K562 (cell line): ENCODE measurements around the gene LPGAT1. TPM values are rescaled to one million over a fixed set of nuclear protein-coding genes. Genes with fewer than 3 reads are reported as not detected.

ENCODE experiments used
- ATAC-seq: fragments of 200-7000 bp; cut with Tn5 transposase; 3 replicates; pipeline ENCODE4 v1.9.1; 2020; ENCODE audit warnings: moderate library complexity
- BruUV-seq: library from RNA; stranded (reverse); fragments of 400-500 nt; replicated peaks from 2 replicates; lab custom pipeline; 2021; lab: Mats Ljungman, UMichigan
- CTCF ChIA-PET: fragments of 300-600 bp; formaldehyde crosslinking; extraction: SDS; loops from one replicate; lab custom pipeline; 2021; ENCODE audit warnings: low intra/inter-chr PET ratio; lab: Yijun Ruan, JAX
- POLR2A ChIA-PET: fragments of 300-600, 350-650 bp; sonication (Branson Sonifier 250); formaldehyde crosslinking; extraction: SDS; loops from one replicate; lab custom pipeline; 2021; ENCODE audit warnings: antibody characterized with exemption, inconsistent platforms; lab: Yijun Ruan, JAX
- DNase-seq, 4 experiments: peaks; one replicate each; pipeline versions ENCODE4 v3.0.0 to v3.0.0-alpha.2; 2011 to 2018; ENCODE audit warnings: low spot score in 3 of 4, mixed read lengths in 3 of 4; ENCODE audit errors: extremely low read depth in 1 of 4
- FAIRE-seq: peaks from 2 replicates; lab custom pipeline; 2011; peaks lifted over from hg19 to GRCh38; lab: Jason Lieb, UNC
- H2AFZ ChIP-seq: 2 replicates; pipeline ENCODE4 v1.6.0; 2011; ENCODE audit warnings: low read depth, low read length, control low read depth, inconsistent platforms
- H3K27ac ChIP-seq: fragments of 200-600 bp; 3 replicates; pipeline ENCODE4 v1.8.0; 2011; ENCODE audit warnings: low read depth, mild to moderate bottlenecking, control low read depth, inconsistent platforms, low read length, moderate library complexity, mixed read lengths; ENCODE audit errors: extremely low read depth
- H3K27me3 ChIP-seq, 2 experiments: fragments of 300-600 bp in 1 of 2; 2 replicates in 1 of 2; 3 replicates in 1 of 2; pipeline versions ENCODE4 v1.6.0 to v1.8.0; 2011; ENCODE audit warnings: inconsistent platforms in 2 of 2, low read length in 2 of 2, mild to moderate bottlenecking in 1 of 2, mixed read lengths in 1 of 2, moderate library complexity in 1 of 2; ENCODE audit not compliant: control insufficient read depth in 2 of 2, insufficient read depth in 2 of 2
- H3K36me3 ChIP-seq: fragments of 300-600 bp; 3 replicates; pipeline ENCODE4 v1.8.0; 2011; ENCODE audit warnings: mild to moderate bottlenecking, low read length, inconsistent platforms; ENCODE audit not compliant: control insufficient read depth, insufficient read depth
- H3K4me1 ChIP-seq, 2 experiments: fragments of 200-600 bp in 1 of 2; replicated peaks in 1 of 2; 2 replicates in 1 of 2; 3 replicates in 1 of 2; pipeline versions ENCODE4 v1.5.1 to v1.8.0; 2011; ENCODE audit warnings: inconsistent platforms in 2 of 2, low read length in 2 of 2, mild to moderate bottlenecking in 1 of 2, mixed read lengths in 1 of 2, moderate library complexity in 1 of 2; ENCODE audit not compliant: control insufficient read depth in 2 of 2, insufficient read depth in 2 of 2
- H3K4me2 ChIP-seq: 2 replicates; pipeline ENCODE4 v1.6.1; 2011; ENCODE audit warnings: low read length, control low read depth, inconsistent platforms, mixed read lengths; ENCODE audit not compliant: insufficient read depth
- H3K4me3 ChIP-seq: fragments of 200-600 bp; sonication (generic), shearing (Covaris generic); 2 replicates; pipeline ENCODE4 v1.5.1; 2016; ENCODE audit warnings: control low read depth, inconsistent platforms
- H3K79me2 ChIP-seq: fragments of 200-600 bp; 3 replicates; pipeline ENCODE4 v1.8.0; 2011; ENCODE audit warnings: low read length, inconsistent platforms; ENCODE audit not compliant: control insufficient read depth, insufficient read depth
- H3K9ac ChIP-seq, 2 experiments: 2 replicates each; pipeline versions ENCODE4 v1.6.0 to v1.6.1; 2011; ENCODE audit warnings: low read depth in 2 of 2, low read length in 2 of 2, control low read depth in 1 of 2, inconsistent platforms in 1 of 2, mild to moderate bottlenecking in 1 of 2, mixed read lengths in 1 of 2; ENCODE audit not compliant: insufficient read depth in 1 of 2
- H3K9me1 ChIP-seq: one replicate; pipeline ENCODE4 v1.6.0; 2011; ENCODE audit warnings: inconsistent platforms, mild to moderate bottlenecking, low read length, moderate library complexity; ENCODE audit not compliant: control insufficient read depth, insufficient read depth
- H3K9me3 ChIP-seq: replicated peaks from 2 replicates; pipeline ENCODE4 v1.5.1; 2011; ENCODE audit warnings: low read depth, low read length, inconsistent platforms; ENCODE audit not compliant: control insufficient read depth, insufficient read depth
- H4K20me1 ChIP-seq: replicated peaks from 2 replicates; pipeline ENCODE4 v1.6.1; 2011; ENCODE audit warnings: low read length, inconsistent platforms, mixed read lengths; ENCODE audit not compliant: control insufficient read depth, insufficient read depth
- ATF7 ChIP-seq: fragments of 450-650 bp; IDR thresholded peaks from 2 replicates; pipeline ENCODE4 v1.7.1; 2014; ENCODE audit warnings: mild to moderate bottlenecking, moderate library complexity
- CREM ChIP-seq: IDR thresholded peaks from 2 replicates; pipeline ENCODE4 v1.6.1; 2014; ENCODE audit warnings: antibody characterized with exemption, low read depth
- NCOA2 ChIP-seq, 2 experiments: fragments of 450-650 bp; IDR thresholded peaks; 2 replicates each; pipeline ENCODE4 v1.6.1; 2018; ENCODE audit warnings: mild to moderate bottlenecking in 2 of 2, moderate library complexity in 1 of 2; ENCODE audit not compliant: partially characterized antibody in 2 of 2
- TAF9B ChIP-seq: fragments of 450-650 bp; IDR thresholded peaks from 2 replicates; pipeline ENCODE4 v1.6.1; 2018; ENCODE audit warnings: mild to moderate bottlenecking; ENCODE audit not compliant: partially characterized antibody
- in situ Hi-C: fragments of 300-500 bp; cut with MboI; formaldehyde crosslinking; loops from 4 replicates; pipeline ENCODE4 v1.15.0; 2018; ENCODE audit warnings: inconsistent platforms, mixed read lengths
- intact Hi-C: fragments of 100-400 bp; cut with micrococcal nuclease; formaldehyde crosslinking; loops from 2 replicates; pipeline ENCODE4 v1.14.2; 2022
- polyA plus RNA-seq, 8 experiments: library from polyadenylated mRNA; depleted of rRNA in 4 of 8; stranded (reverse) in 5 of 8; unstranded in 3 of 8; fragments of >200 nt; fragmentation: Nextera tagmentation in 2 of 8; fragmentation: Illumina TruSeq in 1 of 8; extraction: Ambion mirVana in 2 of 8; extraction: Trizol in 1 of 8; gene quantifications; 2 replicates each; pipeline versions ENCODE4 v1.2.1 to v1.2.3, GENCODE V29; 2011 to 2014; ENCODE audit warnings: inconsistent platforms in 1 of 8, missing spikeins in 1 of 8
- total RNA-seq, 7 experiments: library from RNA; depleted of rRNA in 6 of 7; stranded (reverse); fragments of >200 nt in 6 of 7; fragmentation: Illumina TruSeq in 2 of 7; extraction: Trizol in 2 of 7; gene quantifications; 2 replicates each; pipeline versions ENCODE4 v1.2.1 to v1.2.3, GENCODE V29; 2011 to 2021; ENCODE audit warnings: low replicate concordance in 1 of 7
- TF ChIP-seq, protein P1 (sequence below): fragments of 250-450 bp; sonication (Bioruptor Pico); IDR thresholded peaks from 2 replicates; pipeline ENCODE4 v1.4.0; 2020; ENCODE audit warnings: mild to moderate bottlenecking, moderate library complexity, borderline replicate concordance
- TF ChIP-seq, protein P2 (sequence below): fragments of 200-800 bp; sonication (Bioruptor generic); IDR thresholded peaks from 2 replicates; pipeline ENCODE4 v1.6.1; 2017; ENCODE audit warnings: missing genetic modification characterization, missing compliant biosample characterization
- TF ChIP-seq, protein P3 (sequence below): fragments of 450-650 bp; IDR thresholded peaks from 2 replicates; pipeline ENCODE4 v1.6.1; 2018; ENCODE audit not compliant: partially characterized antibody
- TF ChIP-seq, protein P4 (sequence below): fragments of 250-450 bp; sonication (Bioruptor Pico); IDR thresholded peaks from 2 replicates; pipeline ENCODE4 v1.5.0; 2020; ENCODE audit warnings: mild to moderate bottlenecking, borderline replicate concordance

LPGAT1 gene
- total and polyA plus RNA-seq, 9 of the 15 experiments (the other 6 are each of a cell fraction or from before 2014, with no cell fraction given) = 5.7 to 31.4 (median 16.3) TPM

DNA sequence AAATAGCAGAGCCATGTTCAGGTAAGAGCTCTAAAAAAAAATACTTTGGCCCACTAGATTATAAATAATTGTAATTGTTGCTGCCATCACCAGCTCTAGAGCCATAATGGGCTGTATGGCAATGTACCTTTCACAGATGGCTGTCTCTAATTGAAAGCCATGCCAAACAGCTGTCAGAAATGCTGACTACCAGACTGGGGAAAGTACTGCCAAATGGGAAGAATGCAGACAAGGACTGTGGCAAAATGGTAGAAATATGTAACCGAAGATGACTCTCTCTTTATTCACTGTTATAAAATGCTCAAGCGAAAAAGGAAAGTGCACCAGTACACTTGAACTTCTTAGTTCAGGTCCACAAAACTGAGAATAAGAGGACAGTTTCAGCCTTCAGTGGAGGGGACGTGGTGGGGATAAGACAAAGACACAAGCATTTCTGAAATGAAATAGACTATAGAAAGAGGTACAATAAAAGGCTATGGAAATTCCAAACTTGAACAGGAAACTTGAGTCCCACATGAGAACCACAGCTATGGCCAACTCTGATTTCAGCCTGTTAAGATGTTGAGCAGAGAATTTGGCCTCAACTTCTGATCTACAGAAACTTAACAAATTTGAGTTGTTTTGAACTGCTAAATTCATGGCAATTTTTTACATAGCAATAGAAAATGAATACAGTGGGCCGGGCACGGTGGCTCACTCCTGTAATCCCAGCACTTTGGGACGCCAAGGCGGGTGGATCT lies 46.5 kb upstream of the LPGAT1 start (continued):
- TF ChIP-seq, protein P1, sequence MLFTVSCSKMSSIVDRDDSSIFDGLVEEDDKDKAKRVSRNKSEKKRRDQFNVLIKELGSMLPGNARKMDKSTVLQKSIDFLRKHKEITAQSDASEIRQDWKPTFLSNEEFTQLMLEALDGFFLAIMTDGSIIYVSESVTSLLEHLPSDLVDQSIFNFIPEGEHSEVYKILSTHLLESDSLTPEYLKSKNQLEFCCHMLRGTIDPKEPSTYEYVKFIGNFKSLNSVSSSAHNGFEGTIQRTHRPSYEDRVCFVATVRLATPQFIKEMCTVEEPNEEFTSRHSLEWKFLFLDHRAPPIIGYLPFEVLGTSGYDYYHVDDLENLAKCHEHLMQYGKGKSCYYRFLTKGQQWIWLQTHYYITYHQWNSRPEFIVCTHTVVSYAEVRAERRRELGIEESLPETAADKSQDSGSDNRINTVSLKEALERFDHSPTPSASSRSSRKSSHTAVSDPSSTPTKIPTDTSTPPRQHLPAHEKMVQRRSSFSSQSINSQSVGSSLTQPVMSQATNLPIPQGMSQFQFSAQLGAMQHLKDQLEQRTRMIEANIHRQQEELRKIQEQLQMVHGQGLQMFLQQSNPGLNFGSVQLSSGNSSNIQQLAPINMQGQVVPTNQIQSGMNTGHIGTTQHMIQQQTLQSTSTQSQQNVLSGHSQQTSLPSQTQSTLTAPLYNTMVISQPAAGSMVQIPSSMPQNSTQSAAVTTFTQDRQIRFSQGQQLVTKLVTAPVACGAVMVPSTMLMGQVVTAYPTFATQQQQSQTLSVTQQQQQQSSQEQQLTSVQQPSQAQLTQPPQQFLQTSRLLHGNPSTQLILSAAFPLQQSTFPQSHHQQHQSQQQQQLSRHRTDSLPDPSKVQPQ (CRISPR knock-in tag) = no peak
- no peak for TF ChIP-seq CREM
- TF ChIP-seq, protein P2, sequence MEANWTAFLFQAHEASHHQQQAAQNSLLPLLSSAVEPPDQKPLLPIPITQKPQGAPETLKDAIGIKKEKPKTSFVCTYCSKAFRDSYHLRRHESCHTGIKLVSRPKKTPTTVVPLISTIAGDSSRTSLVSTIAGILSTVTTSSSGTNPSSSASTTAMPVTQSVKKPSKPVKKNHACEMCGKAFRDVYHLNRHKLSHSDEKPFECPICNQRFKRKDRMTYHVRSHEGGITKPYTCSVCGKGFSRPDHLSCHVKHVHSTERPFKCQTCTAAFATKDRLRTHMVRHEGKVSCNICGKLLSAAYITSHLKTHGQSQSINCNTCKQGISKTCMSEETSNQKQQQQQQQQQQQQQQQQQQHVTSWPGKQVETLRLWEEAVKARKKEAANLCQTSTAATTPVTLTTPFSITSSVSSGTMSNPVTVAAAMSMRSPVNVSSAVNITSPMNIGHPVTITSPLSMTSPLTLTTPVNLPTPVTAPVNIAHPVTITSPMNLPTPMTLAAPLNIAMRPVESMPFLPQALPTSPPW = no peak

DNA sequence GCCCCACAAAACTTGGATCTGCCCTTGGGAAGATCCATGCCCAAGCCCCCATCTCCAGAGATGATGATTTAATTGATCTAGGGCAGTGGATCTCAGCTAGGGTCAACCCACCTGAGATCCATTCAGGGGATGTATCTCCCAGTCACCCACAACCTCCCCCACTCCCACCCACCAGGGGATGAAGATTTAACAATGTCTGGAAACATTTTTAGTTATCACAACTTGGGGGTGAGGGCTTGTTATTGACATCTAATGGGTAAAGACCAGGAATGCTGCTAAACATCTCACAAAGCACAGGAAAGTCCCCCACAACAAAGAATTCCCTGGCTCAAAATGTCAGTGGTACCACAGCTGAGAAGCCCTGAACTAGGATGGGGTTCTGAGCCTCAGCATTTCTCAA lies 45.0 kb upstream of the LPGAT1 start:
- FAIRE-seq = no peak
- no peaks in the 10 kb centered on the region for H4K20me1 ChIP-seq
- in situ Hi-C loops (no loop called here), intact Hi-C loops (no loop called here)
- CTCF ChIA-PET = no interaction called here
- no peaks in the 10 kb centered on the region for H3K4me1 ChIP-seq
- DNase-seq = no peak
- H3K9ac ChIP-seq = no peak overlapping the region
- no peak for ATAC-seq
- no peaks in the 10 kb centered on the region for H3K79me2 ChIP-seq
- no TSS peak for BruUV-seq
- H3K9me1 ChIP-seq = no peaks in the 10 kb centered on the region
- no peak overlapping the region for H3K27ac ChIP-seq
- H3K4me3 ChIP-seq = no peak overlapping the region
- H3K27me3 ChIP-seq = peaks cover 19 to 20% of the 10 kb centered on the region in 2 experiments
- no peak overlapping the region for H2AFZ ChIP-seq
- no peaks in the 10 kb centered on the region for H3K9me3 ChIP-seq
- POLR2A ChIA-PET = interaction anchor here (1.2 kb wide), 1 partner anchor 9 kb away, joined by 4 read pairs; no protein-coding TSS in a partner anchor
- no peak overlapping the region for H3K4me2 ChIP-seq
- no peaks in the 10 kb centered on the region for H3K36me3 ChIP-seq
- TF ChIP-seq, protein P3, sequence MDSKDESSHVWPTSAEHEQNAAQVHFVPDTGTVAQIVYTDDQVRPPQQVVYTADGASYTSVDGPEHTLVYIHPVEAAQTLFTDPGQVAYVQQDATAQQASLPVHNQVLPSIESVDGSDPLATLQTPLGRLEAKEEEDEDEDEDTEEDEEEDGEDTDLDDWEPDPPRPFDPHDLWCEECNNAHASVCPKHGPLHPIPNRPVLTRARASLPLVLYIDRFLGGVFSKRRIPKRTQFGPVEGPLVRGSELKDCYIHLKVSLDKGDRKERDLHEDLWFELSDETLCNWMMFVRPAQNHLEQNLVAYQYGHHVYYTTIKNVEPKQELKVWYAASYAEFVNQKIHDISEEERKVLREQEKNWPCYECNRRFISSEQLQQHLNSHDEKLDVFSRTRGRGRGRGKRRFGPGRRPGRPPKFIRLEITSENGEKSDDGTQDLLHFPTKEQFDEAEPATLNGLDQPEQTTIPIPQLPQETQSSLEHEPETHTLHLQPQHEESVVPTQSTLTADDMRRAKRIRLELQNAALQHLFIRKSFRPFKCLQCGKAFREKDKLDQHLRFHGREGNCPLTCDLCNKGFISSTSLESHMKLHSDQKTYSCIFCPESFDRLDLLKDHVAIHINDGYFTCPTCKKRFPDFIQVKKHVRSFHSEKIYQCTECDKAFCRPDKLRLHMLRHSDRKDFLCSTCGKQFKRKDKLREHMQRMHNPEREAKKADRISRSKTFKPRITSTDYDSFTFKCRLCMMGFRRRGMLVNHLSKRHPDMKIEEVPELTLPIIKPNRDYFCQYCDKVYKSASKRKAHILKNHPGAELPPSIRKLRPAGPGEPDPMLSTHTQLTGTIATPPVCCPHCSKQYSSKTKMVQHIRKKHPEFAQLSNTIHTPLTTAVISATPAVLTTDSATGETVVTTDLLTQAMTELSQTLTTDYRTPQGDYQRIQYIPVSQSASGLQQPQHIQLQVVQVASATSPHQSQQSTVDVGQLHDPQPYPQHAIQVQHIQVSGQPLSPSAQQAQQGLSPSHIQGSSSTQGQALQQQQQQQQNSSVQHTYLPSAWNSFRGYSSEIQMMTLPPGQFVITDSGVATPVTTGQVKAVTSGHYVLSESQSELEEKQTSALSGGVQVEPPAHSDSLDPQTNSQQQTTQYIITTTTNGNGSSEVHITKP = peak; percentile 89
- TF ChIP-seq NCOA2 (IDR thresholded peaks at IDR 0.05; ENCODE audit: partially characterized antibody in 2 of 2) (no peak), ATF7 (no peak), TAF9B (no peak)
- TF ChIP-seq, protein P4, sequence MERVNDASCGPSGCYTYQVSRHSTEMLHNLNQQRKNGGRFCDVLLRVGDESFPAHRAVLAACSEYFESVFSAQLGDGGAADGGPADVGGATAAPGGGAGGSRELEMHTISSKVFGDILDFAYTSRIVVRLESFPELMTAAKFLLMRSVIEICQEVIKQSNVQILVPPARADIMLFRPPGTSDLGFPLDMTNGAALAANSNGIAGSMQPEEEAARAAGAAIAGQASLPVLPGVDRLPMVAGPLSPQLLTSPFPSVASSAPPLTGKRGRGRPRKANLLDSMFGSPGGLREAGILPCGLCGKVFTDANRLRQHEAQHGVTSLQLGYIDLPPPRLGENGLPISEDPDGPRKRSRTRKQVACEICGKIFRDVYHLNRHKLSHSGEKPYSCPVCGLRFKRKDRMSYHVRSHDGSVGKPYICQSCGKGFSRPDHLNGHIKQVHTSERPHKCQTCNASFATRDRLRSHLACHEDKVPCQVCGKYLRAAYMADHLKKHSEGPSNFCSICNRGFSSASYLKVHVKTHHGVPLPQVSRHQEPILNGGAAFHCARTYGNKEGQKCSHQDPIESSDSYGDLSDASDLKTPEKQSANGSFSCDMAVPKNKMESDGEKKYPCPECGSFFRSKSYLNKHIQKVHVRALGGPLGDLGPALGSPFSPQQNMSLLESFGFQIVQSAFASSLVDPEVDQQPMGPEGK = no peak
